GM18858 (cell line): ENCODE results near the gene DAAM2.

ENCODE experiments used
- ATAC-seq: cut with Tn5 transposase; IDR thresholded peaks from one replicate; pipeline ENCODE4 v1.9.1; 2021; ENCODE audit not compliant: unreplicated experiment

The DAAM2 gene

GRCh38 chr6:39925191-39925930, 133.2 kb downstream of the DAAM2 start:
- ATAC-seq = no peak

GRCh38 chr6:39925931-39926290, 133.7 kb downstream of the DAAM2 start:
- ATAC-seq = no peak

GRCh38 chr6:39926668-39927067, 134.5 kb downstream of the DAAM2 start:
- no peak for ATAC-seq

- no peak for ATAC-seq
Observed at GRCh38 chr6:39927159-39927558, 135.0 kb downstream of the DAAM2 start.

- ATAC-seq = no peak
Observed at GRCh38 chr6:39929039-39929732, 137.0 kb downstream of the DAAM2 start.

- ATAC-seq = no peak
Observed at GRCh38 chr6:39929733-39930461, 137.7 kb downstream of the DAAM2 start.

GRCh38 chr6:39930540-39930939, 138.4 kb downstream of the DAAM2 start:
- ATAC-seq = no peak

GRCh38 chr6:39931607-39932006, 139.4 kb downstream of the DAAM2 start:
- ATAC-seq = no peak

GRCh38 chr6:39932386-39932910, 140.3 kb downstream of the DAAM2 start:
- ATAC-seq = no peak

- no peak for ATAC-seq
Observed at GRCh38 chr6:39933669-39934130, 141.5 kb downstream of the DAAM2 start.

- ATAC-seq = no peak
Observed at GRCh38 chr6:39934131-39934757, 142.1 kb downstream of the DAAM2 start, which contains the start of gene MOCS1. Gene MOCS1 (minus strand): TSS chr6:39934462. CDS start chr6:39934417, 45 bp downstream.

GRCh38 chr6:39935241-39935640, 143.1 kb downstream of the DAAM2 start:
- no peak for ATAC-seq

GRCh38 chr6:39936857-39937256, 144.7 kb downstream of the DAAM2 start:
- no peak for ATAC-seq

- no peak for ATAC-seq
Observed at GRCh38 chr6:39937686-39938333, 145.6 kb downstream of the DAAM2 start.

- no peak for ATAC-seq
Observed at GRCh38 chr6:39938773-39939654, 146.8 kb downstream of the DAAM2 start.

GRCh38 chr6:39941138-39941537, 149.0 kb downstream of the DAAM2 start:
- no peak for ATAC-seq

- no peak for ATAC-seq
Observed at GRCh38 chr6:39941820-39942219, 149.6 kb downstream of the DAAM2 start.

GRCh38 chr6:39942903-39943580, 150.9 kb downstream of the DAAM2 start:
- no peak for ATAC-seq

GRCh38 chr6:39945626-39946025, 153.4 kb downstream of the DAAM2 start:
- ATAC-seq = no peak
